Gastroesophageal sphincter (tissue), 3 donors: ENCODE results near the gene TCF12.

Experiments
- POLR2A ChIP-seq, 2 donors: fragments of 450-650 bp; IDR thresholded peaks; one replicate each; pipeline ENCODE4 v1.6.1; 2017; ENCODE audit warnings: antibody characterized with exemption in 2 of 2, mild to moderate bottlenecking in 2 of 2, moderate library complexity in 1 of 2
- TF ChIP-seq, protein P1 (sequence below), 4 experiments: fragments of 200-600 bp in 2 of 4; fragments of 450-650 bp in 2 of 4; sonication (generic) in 1 of 4; IDR thresholded peaks; one replicate each; pipeline ENCODE4 v1.5.1; 2017 to 2019; ENCODE audit warnings: antibody characterized with exemption in 4 of 4, mild to moderate bottlenecking in 2 of 4, moderate library complexity in 2 of 4

DNA sequence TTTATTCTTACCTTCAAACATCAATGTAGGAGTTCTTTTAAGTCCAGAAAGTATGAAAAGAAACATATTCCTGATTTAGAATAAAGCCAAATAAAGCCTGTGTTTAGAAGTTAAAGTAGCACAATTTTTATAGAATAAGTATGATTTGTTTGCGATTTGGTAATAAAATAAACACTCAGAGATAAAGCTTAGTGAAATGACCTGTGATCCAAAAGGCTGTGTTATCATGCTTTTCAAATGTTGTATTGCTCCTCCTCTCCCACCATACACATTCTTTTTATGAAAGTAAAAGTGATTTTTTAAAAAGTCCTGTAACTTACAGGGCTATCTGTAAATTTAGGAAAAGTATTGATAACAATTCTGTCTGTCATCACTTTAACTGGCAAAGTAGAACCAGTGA is 319.2 kb downstream of the TCF12 start:
- TF ChIP-seq POLR2A (IDR thresholded peaks at IDR 0.05), result no peak
- TF ChIP-seq, protein P1, sequence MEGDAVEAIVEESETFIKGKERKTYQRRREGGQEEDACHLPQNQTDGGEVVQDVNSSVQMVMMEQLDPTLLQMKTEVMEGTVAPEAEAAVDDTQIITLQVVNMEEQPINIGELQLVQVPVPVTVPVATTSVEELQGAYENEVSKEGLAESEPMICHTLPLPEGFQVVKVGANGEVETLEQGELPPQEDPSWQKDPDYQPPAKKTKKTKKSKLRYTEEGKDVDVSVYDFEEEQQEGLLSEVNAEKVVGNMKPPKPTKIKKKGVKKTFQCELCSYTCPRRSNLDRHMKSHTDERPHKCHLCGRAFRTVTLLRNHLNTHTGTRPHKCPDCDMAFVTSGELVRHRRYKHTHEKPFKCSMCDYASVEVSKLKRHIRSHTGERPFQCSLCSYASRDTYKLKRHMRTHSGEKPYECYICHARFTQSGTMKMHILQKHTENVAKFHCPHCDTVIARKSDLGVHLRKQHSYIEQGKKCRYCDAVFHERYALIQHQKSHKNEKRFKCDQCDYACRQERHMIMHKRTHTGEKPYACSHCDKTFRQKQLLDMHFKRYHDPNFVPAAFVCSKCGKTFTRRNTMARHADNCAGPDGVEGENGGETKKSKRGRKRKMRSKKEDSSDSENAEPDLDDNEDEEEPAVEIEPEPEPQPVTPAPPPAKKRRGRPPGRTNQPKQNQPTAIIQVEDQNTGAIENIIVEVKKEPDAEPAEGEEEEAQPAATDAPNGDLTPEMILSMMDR (IDR thresholded peaks at IDR 0.05), result no peak
